Stimulated activated CD4-positive, alpha-beta T cell treated with anti-CD3 and anti-CD28 coated beads, Interleukin-1b, Interleukin-23, amount 100 ng/mL, for 24 hours (primary cell): ENCODE measurements around the gene OTOP2.

Experiments
- DNase-seq, 4 experiments: peaks; one replicate each; pipeline ENCODE4 v3.0.0-alpha.2; 2020; ENCODE audit warnings: low read depth in 4 of 4, low spot score in 1 of 4

Gene OTOP2

DNA sequence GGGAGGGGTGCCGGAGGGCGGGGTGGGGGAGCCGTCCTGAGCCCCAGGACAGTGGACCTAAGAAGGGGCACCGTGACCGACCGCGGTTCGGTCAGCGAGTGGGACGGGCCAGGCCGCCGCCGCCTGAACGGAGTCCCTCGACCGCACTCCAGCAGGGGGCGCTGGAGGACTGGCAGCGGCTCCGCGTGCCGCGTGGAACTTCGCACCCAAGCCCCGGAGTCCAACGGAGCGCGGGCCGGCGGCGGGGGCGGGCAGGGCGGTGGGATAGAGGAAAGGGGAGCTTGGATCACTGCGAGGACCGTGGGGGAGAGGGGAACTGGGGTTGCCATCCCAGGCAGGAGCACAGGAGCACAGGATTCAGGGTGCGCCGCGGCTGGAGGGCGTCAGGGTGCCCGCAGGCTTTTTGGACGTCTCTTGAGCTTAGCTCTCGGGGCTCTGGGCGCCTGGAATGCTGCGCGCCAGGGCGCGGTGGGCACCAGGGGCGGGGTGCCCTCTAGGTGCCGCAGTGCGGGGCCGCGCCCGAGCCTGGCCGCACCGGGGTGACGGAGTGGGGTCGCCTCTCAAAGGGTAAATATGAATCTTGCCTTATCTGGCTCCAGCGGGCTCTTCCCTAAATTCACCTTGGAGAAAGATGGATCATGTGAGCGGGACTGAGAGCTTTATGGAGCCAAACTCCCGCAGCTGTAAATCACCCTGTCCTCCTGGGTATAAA, 379 bp upstream of the OTOP2 start:
- peak; percentile 47 to 65 (median 56) for DNase-seq

GRCh38 chr17:74925242-74925641, 1.2 kb downstream of the OTOP2 start:
- DNase-seq = no peak

GRCh38 chr17:74928786-74929185, 4.7 kb downstream of the OTOP2 start:
- no peak for DNase-seq

DNA sequence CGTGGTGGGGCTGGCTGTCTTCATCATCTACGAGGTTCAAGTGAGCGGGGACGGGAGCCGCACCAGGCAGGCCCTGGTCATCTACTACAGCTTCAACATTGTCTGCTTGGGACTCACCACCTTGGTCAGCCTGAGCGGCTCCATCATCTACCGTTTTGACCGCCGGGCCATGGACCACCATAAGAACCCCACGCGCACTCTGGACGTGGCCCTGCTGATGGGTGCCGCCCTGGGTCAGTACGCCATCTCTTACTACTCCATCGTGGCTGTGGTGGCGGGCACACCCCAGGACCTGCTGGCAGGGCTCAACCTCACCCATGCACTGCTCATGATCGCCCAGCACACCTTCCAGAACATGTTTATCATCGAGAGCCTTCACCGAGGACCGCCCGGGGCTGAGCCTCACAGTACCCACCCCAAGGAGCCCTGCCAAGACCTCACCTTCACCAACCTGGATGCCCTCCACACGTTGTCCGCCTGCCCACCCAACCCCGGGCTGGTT, 6.5 kb downstream of the OTOP2 start:
- no peak for DNase-seq

GRCh38 chr17:74935048-74935447, 11.0 kb downstream of the OTOP2 start:
- DNase-seq = no peak

DNA sequence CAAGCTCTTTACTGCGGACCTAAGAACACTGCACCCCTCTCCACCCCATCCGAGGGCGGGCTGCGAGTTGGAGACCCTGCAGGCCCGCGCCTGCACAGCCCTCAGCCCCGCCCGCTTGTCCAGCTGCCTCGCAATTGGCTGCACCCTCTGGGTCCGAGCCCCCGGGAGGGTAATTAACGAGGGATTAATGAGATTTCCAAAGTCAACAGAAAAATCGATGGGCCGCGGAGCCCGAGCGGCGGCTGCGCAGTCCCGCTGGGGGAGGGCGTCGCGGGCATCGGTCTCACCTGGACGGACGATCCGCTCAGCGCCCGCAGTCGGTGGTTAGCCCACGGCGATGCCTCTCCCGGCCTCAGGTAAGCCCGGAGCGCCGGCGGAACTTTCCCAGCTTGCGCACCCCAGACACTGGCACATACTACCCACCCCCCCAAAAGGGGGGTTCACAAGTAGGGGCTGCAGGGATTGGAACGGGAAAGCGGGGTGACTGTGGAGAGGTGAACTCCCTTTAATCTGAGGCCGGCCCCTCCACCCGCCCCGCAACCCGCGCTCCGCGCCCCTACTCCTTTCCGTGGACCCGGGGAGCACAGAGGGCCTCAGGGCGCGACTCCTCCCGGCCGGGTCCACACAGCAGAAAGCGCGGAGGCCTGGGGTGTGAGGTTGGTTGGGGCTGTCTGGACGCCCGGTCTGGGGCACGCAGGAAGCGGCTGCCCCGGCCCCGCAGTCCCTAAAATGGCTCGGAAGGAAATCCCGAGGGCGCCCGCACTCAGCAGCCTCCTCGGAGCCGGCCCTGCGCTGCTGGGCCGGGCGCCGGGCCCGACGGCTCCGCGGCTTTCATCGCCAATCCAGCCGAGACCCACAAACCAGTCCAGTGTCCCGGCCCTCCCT, 11.8 kb downstream of the OTOP2 start, which contains the start of gene OTOP3:
OTOP3 (plus strand) TSS at position 314 of the 885 bp plus-strand sequence; CDS start at position 338, 24 bp downstream.
- DNase-seq = no peak

DNA sequence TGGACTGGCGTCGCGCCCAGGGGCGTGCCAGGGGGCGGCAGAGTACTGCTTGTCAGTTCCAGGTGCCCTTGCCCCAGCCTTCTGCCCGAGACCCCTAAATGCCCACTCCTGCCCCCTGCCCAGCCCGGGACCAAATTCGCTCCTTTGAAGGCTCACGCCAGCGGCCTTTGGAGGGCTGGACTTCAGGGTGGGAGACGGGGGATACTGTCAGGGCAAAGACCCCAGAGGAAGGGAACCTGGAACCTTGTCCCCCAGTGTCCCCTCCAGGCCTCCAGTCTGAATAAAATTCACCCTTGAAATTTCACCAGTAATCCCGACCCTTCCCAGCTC, 12.4 kb downstream of the OTOP2 start:
- DNase-seq = no peak

DNA sequence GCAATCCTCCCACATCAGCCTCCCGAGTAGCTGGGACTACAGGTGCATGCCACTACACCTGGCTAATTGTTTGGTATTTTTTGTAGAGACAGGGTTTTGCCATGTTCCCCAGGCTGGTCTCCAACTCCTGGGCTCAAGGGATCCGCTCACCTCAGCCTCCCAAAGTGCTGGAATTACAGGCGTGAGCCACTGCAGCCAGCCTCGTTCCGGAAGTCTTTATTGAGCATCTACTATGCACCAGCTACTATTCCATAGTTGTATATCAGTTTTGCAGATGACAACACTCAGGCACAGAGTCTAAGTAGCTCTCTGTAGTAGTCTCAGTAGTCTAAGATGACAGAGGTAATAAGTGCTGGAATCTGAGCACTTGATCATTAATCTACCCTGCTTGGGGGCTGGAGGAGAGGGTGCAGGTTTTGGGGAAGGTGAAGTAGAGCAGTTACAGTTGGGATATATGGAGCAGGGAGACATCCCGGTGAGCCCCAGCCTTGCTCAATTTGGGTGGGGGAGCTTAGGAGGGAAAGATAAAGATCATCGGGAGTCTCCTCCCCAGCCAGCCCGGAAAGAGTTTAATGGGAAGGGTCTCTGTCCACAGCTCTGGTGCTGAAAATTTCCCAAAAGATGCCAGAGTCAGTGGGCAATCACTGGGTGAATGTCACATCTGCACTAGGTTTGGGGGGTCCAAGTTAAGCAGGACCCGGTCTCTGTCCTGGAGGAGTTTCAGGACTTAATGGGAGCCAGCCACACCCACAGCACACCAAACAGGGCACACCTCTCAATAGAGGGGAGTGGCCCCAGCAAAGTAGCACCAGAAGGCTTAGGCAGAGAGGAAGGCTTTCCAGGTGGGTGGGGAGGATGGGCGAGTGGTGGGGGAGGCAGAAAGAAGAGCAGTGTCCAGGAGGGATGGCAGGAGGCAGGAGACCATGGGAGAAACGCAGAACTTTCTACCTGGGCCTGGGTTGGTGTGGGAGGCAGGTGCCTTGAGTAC, 13.3 kb downstream of the OTOP2 start:
- DNase-seq = no peak

GRCh38 chr17:74938194-74938950, 14.3 kb downstream of the OTOP2 start:
- DNase-seq = no peak

- no peak for DNase-seq
Measured at GRCh38 chr17:74939534-74939933, 15.5 kb downstream of the OTOP2 start.

DNA sequence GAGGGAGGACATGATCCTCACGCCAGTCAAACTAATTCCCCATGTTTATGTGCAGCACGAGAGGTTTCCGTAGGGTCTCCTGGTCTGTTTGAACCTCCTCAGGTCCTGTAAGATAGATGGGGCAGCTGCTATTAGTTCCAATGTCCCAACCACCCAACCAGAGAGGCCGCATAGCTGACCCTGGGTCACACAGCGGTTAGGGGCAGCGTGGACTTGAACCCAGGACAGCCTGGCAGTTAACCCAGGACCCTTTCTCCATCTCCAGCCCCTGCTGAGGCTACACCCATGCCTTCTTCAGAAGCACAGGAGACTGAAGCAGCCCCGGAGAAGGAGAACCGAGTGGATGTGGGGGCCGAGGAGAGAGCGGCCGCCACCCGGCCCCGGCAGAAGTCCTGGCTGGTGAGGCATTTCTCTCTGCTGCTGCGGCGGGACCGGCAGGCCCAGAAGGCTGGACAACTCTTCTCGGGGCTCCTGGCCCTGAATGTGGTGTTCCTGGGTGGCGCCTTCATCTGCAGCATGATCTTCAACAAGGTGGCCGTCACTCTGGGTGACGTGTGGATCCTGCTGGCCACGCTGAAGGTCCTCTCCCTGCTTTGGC, 17.2 kb downstream of the OTOP2 start:
- no peak for DNase-seq

- DNase-seq = no peak
Measured at GRCh38 chr17:74943808-74944522, 19.9 kb downstream of the OTOP2 start.

DNA sequence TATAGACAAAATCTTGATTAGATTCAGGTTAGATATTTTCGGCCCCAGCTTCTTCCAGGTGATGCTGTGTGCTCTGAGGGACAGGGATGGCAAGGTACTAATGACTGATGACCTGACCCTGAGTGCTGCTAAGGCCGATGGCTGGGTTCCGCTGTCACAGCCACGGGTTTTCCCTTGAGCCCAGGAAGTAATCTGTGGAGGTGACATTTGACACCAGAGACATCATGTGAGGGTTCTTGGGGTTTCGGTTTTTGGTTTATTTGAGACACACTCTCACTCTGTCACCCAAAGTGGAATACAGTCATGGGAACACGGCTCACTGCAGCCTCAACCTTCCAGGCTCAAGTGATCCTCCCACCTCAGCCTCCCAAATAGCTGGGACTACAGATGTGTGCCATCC, 21.5 kb downstream of the OTOP2 start:
- DNase-seq = no peak

DNA sequence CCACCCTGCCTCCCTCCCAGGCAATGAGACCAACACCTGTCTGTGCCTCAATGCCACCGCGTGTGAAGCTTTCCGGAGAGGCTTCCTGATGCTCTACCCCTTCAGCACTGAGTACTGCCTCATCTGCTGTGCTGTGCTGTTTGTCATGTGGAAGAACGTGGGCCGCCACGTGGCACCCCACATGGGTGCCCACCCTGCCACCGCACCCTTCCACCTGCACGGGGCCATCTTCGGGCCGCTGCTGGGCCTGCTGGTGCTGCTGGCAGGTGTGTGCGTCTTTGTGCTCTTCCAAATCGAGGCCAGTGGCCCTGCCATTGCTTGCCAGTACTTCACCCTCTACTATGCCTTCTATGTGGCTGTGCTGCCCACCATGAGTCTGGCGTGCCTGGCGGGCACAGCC, 22.6 kb downstream of the OTOP2 start:
- DNase-seq = no peak

- no peak for DNase-seq
Measured at GRCh38 chr17:74947041-74947754, 23.1 kb downstream of the OTOP2 start.

- no peak for DNase-seq
Measured at GRCh38 chr17:74949455-74950115, 25.5 kb downstream of the OTOP2 start.

GRCh38 chr17:74950207-74950606, 26.1 kb downstream of the OTOP2 start:
- no peak for DNase-seq

DNA sequence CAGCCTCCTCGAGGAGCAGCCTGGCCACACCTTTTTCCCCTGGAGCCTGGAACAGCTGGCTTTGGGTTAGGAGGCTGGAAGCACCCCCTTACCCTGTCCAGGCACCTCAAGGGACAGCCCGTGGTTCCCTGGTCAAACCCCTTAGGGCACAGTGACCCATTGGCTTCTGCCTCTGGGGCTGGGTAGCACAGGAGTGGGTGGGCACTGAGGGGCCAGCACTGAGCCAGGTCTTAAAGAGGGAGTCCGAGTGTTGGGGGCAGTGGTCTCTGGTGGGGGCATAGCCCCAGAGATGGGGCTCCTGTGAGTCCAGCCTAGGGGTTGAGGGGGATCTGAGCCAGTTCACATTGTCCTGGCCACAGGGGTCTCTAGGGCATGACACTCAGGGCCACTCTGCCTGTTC, 27.0 kb downstream of the OTOP2 start:
- DNase-seq = no peak
